DOHH2 (cell line): ENCODE data around the gene CXorf65.

Experiments used
- H3F3A ChIP-seq: fragments of 200-600 bp; sonication (generic), shearing (Covaris generic); 2 replicates; pipeline ENCODE4 v1.6.0; 2016; ENCODE audit warnings: antibody characterized with exemption, mild to moderate bottlenecking; ENCODE audit not compliant: control insufficient read depth, insufficient read depth
- H3K27ac ChIP-seq: fragments of 200-600 bp; sonication (generic); 2 replicates; pipeline ENCODE4 v1.5.1; 2014; ENCODE audit warnings: low read depth, mild to moderate bottlenecking, low read length, moderate library complexity
- H3K27me3 ChIP-seq: fragments of 200-600 bp; sonication (generic); 2 replicates; pipeline ENCODE4 v1.6.1; 2014; ENCODE audit warnings: mild to moderate bottlenecking, low read length, mixed read lengths; ENCODE audit not compliant: control insufficient read depth
- H3K36me3 ChIP-seq: fragments of 200-600 bp; sonication (generic); 2 replicates; pipeline ENCODE4 v1.6.1; 2014; ENCODE audit warnings: mild to moderate bottlenecking, low read length, moderate library complexity, mixed read lengths; ENCODE audit not compliant: control insufficient read depth
- H3K4me1 ChIP-seq: fragments of 200-600 bp; sonication (generic); 2 replicates; pipeline ENCODE4 v1.6.1; 2014; ENCODE audit warnings: mild to moderate bottlenecking, low read length, mixed read lengths; ENCODE audit not compliant: control insufficient read depth
- H3K4me2 ChIP-seq: fragments of 200-600 bp; sonication (generic); 2 replicates; pipeline ENCODE4 v1.6.0; 2014; ENCODE audit warnings: mild to moderate bottlenecking, low read length, moderate library complexity
- H3K4me3 ChIP-seq: fragments of 200-600 bp; sonication (generic); 2 replicates; pipeline ENCODE4 v1.5.1; 2014; ENCODE audit warnings: mild to moderate bottlenecking, low read length, mixed read lengths
- H3K79me2 ChIP-seq: fragments of 200-600 bp; sonication (generic); 2 replicates; pipeline ENCODE4 v1.6.1; 2014; ENCODE audit warnings: mild to moderate bottlenecking, low read length, mixed read lengths; ENCODE audit not compliant: control insufficient read depth
- H3K9me2 ChIP-seq: fragments of 200-600 bp; sonication (generic); replicated peaks from 2 replicates; pipeline ENCODE4 v1.6.1; 2014; ENCODE audit warnings: mild to moderate bottlenecking, low read length, mixed read lengths; ENCODE audit not compliant: control insufficient read depth
- H3K9me3 ChIP-seq: fragments of 200-600 bp; sonication (generic); 2 replicates; pipeline ENCODE4 v1.6.1; 2014; ENCODE audit warnings: antibody characterized with exemption, low read length, mixed read lengths; ENCODE audit not compliant: control insufficient read depth, insufficient read depth
- H4K20me1 ChIP-seq: fragments of 200-600 bp; sonication (generic); 2 replicates; pipeline ENCODE4 v1.6.0; 2014; ENCODE audit warnings: low read depth, mild to moderate bottlenecking, antibody characterized with exemption, low read length, moderate library complexity; ENCODE audit not compliant: control insufficient read depth, insufficient read depth
- EZH2phosphoT487 ChIP-seq: fragments of 200-600 bp; sonication (generic); IDR thresholded peaks from 2 replicates; pipeline ENCODE4 v1.6.1; 2017; ENCODE audit warnings: borderline replicate concordance, mild to moderate bottlenecking, antibody characterized with exemption, low read length, moderate library complexity, mixed read lengths
- TF ChIP-seq, protein P1 (sequence below): fragments of 200-600 bp; sonication (generic); IDR thresholded peaks from one replicate; pipeline ENCODE4 v1.5.1; 2014; ENCODE audit warnings: antibody characterized with exemption, mild to moderate bottlenecking, low read depth, low read length; ENCODE audit not compliant: poor library complexity, severe bottlenecking

The CXorf65 gene

DNA sequence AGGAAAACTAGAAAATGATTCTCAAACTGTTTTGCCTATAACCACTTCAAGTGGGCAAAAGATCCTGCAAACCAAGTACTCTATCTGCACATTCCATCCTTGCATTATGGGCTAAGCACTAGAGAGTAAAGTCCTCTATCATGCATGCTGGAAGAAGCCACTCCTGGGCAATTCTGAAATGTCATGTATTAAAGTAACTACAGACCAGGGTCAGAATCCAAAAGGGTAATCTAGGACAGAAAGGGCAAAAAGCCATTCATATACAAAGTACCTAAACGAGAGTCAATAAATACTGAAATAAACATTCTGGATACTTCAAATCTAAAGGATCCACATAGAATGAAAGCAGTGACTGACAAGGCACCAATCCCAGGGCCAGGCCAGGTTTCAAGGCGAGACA is 39.5 kb downstream of the CXorf65 start:
- Histone ChIP-seq H3K27me3 (no peaks in the 10 kb centered on the region), H3F3A (no peaks in the 10 kb centered on the region), H3K9me2 (no peaks in the 10 kb centered on the region), H3K4me3 (peak overlapping the region; percentile 90), H3K36me3 (no peaks in the 10 kb centered on the region), H3K27ac (no peak overlapping the region), H4K20me1 (no peaks in the 10 kb centered on the region), H3K4me1 (peaks cover 10% of the 10 kb centered on the region), H3K4me2 (peak overlapping the region; percentile 52), H3K79me2 (peaks cover 30% of the 10 kb centered on the region), H3K9me3 (no peaks in the 10 kb centered on the region)
- TF ChIP-seq, protein P1, sequence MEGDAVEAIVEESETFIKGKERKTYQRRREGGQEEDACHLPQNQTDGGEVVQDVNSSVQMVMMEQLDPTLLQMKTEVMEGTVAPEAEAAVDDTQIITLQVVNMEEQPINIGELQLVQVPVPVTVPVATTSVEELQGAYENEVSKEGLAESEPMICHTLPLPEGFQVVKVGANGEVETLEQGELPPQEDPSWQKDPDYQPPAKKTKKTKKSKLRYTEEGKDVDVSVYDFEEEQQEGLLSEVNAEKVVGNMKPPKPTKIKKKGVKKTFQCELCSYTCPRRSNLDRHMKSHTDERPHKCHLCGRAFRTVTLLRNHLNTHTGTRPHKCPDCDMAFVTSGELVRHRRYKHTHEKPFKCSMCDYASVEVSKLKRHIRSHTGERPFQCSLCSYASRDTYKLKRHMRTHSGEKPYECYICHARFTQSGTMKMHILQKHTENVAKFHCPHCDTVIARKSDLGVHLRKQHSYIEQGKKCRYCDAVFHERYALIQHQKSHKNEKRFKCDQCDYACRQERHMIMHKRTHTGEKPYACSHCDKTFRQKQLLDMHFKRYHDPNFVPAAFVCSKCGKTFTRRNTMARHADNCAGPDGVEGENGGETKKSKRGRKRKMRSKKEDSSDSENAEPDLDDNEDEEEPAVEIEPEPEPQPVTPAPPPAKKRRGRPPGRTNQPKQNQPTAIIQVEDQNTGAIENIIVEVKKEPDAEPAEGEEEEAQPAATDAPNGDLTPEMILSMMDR, result no peak

DNA sequence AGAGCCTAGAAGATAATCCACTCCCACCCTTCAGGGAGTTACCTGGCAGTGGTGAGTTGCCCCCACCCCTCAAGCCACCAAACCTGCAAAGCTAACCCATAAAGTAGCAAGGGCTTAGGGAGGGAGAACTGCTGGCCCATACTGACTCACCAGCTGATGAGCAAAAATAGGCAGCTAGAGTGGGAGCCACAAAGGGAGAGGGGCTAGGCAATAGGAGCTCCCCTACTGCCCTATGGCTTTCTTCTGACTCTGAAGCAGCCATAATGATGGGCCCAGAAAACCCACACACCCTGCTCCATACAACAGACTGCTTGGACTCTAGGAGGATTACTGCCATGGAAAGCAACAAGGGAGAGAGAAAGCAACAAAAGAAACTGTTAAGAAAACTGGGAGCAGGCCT is 46.4 kb downstream of the CXorf65 start:
- Histone ChIP-seq H3K27ac (no peak overlapping the region), H3F3A (no peaks in the 10 kb centered on the region), H4K20me1 (no peaks in the 10 kb centered on the region), H3K79me2 (peaks cover 8% of the 10 kb centered on the region), H3K9me3 (no peaks in the 10 kb centered on the region), H3K4me2 (no peak overlapping the region), H3K9me2 (no peaks in the 10 kb centered on the region), H3K4me3 (no peak overlapping the region), H3K36me3 (peaks cover 3% of the 10 kb centered on the region; the same call in 1 of the 2 replicates), H3K27me3 (no peaks in the 10 kb centered on the region), H3K4me1 (peaks cover 3% of the 10 kb centered on the region; the same call in 1 of the 2 replicates)
- TF ChIP-seq, protein P1, result no peak
- TF ChIP-seq EZH2phosphoT487, result no peak

DNA sequence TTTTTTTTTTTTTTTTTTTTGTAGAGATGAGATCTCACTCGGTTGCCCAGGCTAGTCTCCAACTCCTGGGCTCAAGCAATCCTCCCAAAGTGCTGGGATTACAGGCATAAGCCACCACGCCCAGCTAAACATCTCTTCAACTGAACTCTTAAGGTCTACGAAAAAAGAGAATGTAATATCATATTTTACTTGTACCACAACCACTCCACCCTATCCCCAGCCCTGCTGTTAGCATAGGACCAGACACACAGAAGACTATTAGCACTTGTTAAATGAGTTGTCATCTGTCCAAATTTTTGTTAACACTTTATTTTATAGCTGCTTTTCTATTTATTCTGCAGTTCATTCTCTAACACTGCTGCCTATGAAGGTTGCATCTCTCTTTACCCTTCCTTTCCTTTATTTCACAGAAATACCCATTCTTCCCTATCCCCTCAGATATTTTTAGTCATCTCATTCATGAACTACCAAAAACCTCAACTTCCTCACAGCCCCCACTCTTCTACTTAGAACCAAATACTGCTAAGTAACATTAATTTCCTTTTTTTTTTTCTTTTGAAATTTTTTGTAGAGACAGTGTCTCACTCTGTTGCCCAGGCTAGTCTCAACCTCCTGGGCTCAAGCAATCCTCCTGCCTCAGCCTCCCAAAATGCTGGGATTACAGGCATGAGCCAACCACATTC is 48.6 kb downstream of the CXorf65 start:
- no peak overlapping the region for H3K4me3 ChIP-seq
- H3K27me3 ChIP-seq, result no peaks in the 10 kb centered on the region
- no peaks in the 10 kb centered on the region for H3K79me2 ChIP-seq
- peaks cover 3% of the 10 kb centered on the region; the same call in 1 of the 2 replicates for H3K36me3 ChIP-seq
- H3F3A ChIP-seq, result no peaks in the 10 kb centered on the region
- TF ChIP-seq, protein P1, result no peak
- TF ChIP-seq EZH2phosphoT487, result no peak
- no peak overlapping the region for H3K4me2 ChIP-seq
- H3K9me3 ChIP-seq, result no peaks in the 10 kb centered on the region
- H4K20me1 ChIP-seq, result no peaks in the 10 kb centered on the region
- no peaks in the 10 kb centered on the region for H3K9me2 ChIP-seq
- no peak overlapping the region for H3K27ac ChIP-seq
- H3K4me1 ChIP-seq, result peaks cover 3% of the 10 kb centered on the region; the same call in 1 of the 2 replicates
